Ectodermal cell (in vitro differentiated cells): ENCODE data around the gene HRH1.
"Not testable (repeated sequence)": the region's sequence is repeated elsewhere in the genome, so short reads cannot be mapped to it uniquely, and the experiment has no call there.

Source experiments
- H3K27ac ChIP-seq: 2 replicates; pipeline ENCODE4 v1.7.0; 2013; ENCODE audit warnings: mild to moderate bottlenecking, low read depth, low read length; ENCODE audit not compliant: insufficient read depth, poor library complexity, severe bottlenecking
- H3K27me3 ChIP-seq: 2 replicates; pipeline ENCODE4 v1.7.0; 2013; ENCODE audit warnings: mild to moderate bottlenecking, low read length; ENCODE audit not compliant: insufficient read depth, control insufficient read depth, poor library complexity, severe bottlenecking
- H3K36me3 ChIP-seq: one replicate; pipeline ENCODE4 v1.7.0; 2013; ENCODE audit warnings: low read length; ENCODE audit not compliant: control insufficient read depth, insufficient read depth
- H3K4me1 ChIP-seq: one replicate; pipeline ENCODE4 v1.7.0; 2013; ENCODE audit warnings: low read length; ENCODE audit not compliant: control insufficient read depth, insufficient read depth
- H3K4me3 ChIP-seq: 2 replicates; pipeline ENCODE4 v1.7.0; 2013; ENCODE audit warnings: low read depth, low read length, control low read depth; ENCODE audit not compliant: insufficient read depth
- H3K9me3 ChIP-seq: 2 replicates; pipeline ENCODE4 v1.7.0; 2013; ENCODE audit warnings: mild to moderate bottlenecking, low read length, moderate library complexity; ENCODE audit not compliant: control insufficient read depth
- WGBS, 2 experiments: methylation state at CpG; one replicate each; pipeline ENCODE4 v1.1.7; 2013; ENCODE audit warnings: missing lambda C conversion rate in 2 of 2; 5-methylcytosine and 5-hydroxymethylcytosine counted together

HRH1 gene

DNA sequence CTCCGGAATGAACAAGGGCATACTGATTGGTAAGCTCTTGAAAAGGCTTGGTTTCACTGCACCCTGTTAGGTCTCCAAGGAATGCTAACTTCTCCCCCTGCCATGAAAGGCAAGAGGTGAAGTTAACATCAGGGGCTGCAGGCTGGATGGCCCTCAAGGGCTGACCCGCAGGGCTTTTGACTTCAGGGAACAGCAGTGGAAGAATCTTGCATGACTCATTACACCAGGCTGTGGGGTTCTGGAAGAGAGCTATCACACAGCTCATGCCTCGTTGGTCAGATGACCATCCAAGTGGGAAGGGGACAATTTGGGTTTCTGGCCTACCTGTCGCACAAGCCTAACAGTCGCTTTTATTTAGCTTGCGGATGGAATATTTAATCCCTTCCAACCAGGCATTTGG lies 94.3 kb downstream of the HRH1 start:
- no peaks in the 10 kb centered on the region for H3K36me3 ChIP-seq
- 91 to 92% methylated on average over 6 of the region's 6 CpGs for WGBS, 2 experiments

DNA sequence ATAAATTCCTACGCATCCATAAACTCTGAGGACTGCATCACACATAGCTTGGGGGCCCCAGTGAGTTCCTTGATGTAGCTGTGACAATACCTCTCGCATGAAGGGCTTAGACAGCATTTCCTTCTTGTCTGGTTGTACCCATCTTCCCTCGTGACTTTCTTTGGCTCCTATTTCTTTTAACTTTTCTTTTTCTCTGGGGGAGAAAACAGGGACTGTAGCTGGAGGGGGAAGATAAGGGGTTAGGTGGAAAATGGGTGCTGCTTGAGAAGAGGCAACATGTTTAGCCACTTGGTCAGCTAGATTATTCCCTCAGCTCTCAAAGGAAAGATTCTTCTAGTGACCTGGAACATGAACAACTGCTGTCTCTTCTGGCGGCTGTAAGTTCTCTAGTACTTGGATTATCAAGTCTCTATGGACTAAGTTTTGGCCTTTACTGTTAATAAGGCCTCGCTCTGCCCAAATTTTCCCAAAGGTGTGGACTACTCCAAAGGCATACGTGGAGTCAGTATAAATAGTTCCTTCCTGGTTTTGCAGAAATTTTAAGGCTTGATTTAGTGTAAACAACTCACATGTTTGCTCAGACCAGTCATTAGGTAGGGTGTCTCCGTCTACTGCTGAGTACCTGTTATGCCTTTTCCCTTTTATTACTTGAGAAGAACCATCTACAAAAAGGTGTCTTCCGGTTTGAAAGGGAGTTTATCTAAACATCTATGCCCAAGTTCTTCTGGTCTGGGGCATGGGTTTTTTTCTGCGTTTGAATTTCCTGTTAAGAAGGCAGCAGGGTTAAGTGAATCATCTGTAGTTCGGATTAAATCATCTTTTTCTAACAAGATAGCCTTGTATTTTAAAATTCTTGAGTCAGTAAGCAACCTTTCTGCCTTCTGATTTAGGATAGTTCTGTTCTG lies 96.9 kb downstream of the HRH1 start:
- Histone ChIP-seq H3K4me3 (no peak overlapping the region), H3K27me3 (no peaks in the 10 kb centered on the region), H3K36me3 (no peaks in the 10 kb centered on the region), H3K27ac (no peak overlapping the region), H3K4me1 (no peaks in the 10 kb centered on the region), H3K9me3 (no peaks in the 10 kb centered on the region)
- 77 to 84% methylated on average over 10 of the region's 10 CpGs for WGBS, 2 experiments

More for the DNA sequence above, 94.3 kb downstream of the HRH1 start:
- Histone ChIP-seq H3K9me3 (no peaks in the 10 kb centered on the region), H3K4me3 (no peak overlapping the region), H3K27ac (no peak overlapping the region), H3K27me3 (no peaks in the 10 kb centered on the region), H3K4me1 (no peaks in the 10 kb centered on the region)

DNA sequence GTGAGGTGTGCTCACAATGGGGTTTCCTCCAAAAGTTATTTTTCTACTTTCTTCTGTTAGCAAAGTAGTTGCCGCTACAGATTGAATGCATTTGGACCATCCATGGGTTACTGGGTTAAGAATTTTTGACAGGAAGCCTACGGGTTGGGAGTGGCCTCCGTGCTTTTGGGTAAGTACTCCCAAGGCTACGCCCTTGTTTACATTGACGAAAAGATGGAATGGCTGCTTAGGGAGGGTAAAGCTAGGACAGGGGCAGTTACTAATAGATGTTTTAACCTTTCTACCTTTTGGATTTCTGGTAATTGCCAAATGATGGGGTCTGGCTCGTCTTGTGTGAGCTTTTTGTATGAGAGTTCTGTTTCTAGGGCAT lies 97.5 kb downstream of the HRH1 start:
- no peaks in the 10 kb centered on the region for H3K36me3 ChIP-seq
- H3K4me3 ChIP-seq, result no peak overlapping the region
- H3K9me3 ChIP-seq, result no peaks in the 10 kb centered on the region
- no peaks in the 10 kb centered on the region for H3K27me3 ChIP-seq
- WGBS, 2 experiments, result 88 to 93% methylated on average over 6 of the region's 6 CpGs
- no peak overlapping the region for H3K27ac ChIP-seq
- no peaks in the 10 kb centered on the region for H3K4me1 ChIP-seq

DNA sequence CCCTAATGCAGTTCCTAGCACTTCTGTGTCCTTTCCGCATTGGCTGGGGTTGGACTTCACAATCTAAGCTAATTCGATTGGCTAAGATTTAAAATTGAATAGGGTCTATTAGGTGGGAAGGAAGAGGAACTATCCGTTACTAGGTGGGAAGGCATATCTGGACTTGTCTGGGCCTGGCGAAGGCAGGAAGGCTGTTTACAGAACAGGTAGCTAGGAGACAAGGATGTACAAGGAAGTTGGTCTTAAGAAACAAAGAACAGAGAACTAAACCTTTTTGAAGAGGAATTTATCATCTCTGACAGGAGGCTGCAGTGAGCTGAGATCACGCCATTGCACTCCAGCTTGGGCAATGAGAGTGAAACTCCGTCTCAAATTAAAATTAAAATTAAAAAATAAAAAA lies 100.6 kb downstream of the HRH1 start:
- no peak overlapping the region for H3K4me3 ChIP-seq
- H3K9me3 ChIP-seq, result no peaks in the 10 kb centered on the region
- H3K36me3 ChIP-seq, result no peaks in the 10 kb centered on the region
- no peaks in the 10 kb centered on the region for H3K27me3 ChIP-seq
- H3K27ac ChIP-seq, result no peak overlapping the region
- no peaks in the 10 kb centered on the region for H3K4me1 ChIP-seq
- WGBS, 2 experiments, result 95 to 96% methylated on average over 5 to 6 of the region's 6 CpGs

DNA sequence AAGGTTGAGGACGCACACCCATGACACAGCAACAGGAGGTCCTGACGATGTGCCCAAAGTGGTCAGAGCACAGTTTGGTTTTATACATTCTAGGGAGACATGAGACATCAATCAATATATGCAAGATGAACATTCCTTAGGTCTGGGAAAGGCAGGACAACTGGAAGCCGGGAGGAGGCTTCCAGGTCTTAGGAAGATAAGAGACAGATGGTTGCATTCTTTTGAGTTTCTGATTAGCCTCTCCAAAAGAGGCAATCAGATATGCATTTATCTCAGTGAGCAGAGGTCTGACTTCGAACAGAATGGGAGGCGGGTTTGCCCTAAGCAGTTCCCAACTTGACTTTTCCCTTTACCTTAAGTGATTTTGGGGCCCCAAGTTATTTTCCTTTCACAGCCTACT lies 101.2 kb downstream of the HRH1 start:
- not testable (repeated sequence) for H3K27ac ChIP-seq, H3K36me3 ChIP-seq, H3K9me3 ChIP-seq, H3K4me1 ChIP-seq, H3K4me3 ChIP-seq, H3K27me3 ChIP-seq
- 90 to 91% methylated on average over 5 of the region's 5 CpGs for WGBS, 2 experiments

DNA sequence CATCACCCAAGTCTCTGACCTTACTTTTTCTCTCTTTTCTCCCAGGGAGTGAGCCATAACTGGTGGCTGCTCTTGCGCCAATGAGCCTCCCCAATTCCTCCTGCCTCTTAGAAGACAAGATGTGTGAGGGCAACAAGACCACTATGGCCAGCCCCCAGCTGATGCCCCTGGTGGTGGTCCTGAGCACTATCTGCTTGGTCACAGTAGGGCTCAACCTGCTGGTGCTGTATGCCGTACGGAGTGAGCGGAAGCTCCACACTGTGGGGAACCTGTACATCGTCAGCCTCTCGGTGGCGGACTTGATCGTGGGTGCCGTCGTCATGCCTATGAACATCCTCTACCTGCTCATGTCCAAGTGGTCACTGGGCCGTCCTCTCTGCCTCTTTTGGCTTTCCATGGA lies 104.7 kb downstream of the HRH1 start:
- Histone ChIP-seq H3K4me3 (no peak overlapping the region), H3K4me1 (no peaks in the 10 kb centered on the region), H3K27ac (no peak overlapping the region), H3K27me3 (peaks cover 2% of the 10 kb centered on the region), H3K9me3 (no peaks in the 10 kb centered on the region), H3K36me3 (no peaks in the 10 kb centered on the region)
- WGBS, 2 experiments, result 93% methylated on average over 11 of the region's 11 CpGs

DNA sequence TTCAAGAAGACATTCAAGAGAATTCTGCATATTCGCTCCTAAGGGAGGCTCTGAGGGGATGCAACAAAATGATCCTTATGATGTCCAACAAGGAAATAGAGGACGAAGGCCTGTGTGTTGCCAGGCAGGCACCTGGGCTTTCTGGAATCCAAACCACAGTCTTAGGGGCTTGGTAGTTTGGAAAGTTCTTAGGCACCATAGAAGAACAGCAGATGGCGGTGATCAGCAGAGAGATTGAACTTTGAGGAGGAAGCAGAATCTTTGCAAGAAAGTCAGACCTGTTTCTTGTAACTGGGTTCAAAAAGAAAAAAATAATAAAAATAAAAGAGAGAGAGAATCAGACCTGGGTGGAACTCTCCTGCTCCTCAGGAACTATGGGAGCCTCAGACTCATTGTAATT lies 106.2 kb downstream of the HRH1 start:
- peaks cover 13% of the 10 kb centered on the region for H3K27me3 ChIP-seq
- H3K9me3 ChIP-seq, result no peaks in the 10 kb centered on the region
- H3K27ac ChIP-seq, result no peak overlapping the region
- no peaks in the 10 kb centered on the region for H3K36me3 ChIP-seq
- no peak overlapping the region for H3K4me3 ChIP-seq
- H3K4me1 ChIP-seq, result no peaks in the 10 kb centered on the region
- WGBS, 2 experiments, result 91 to 92% methylated on average over 3 of the region's 3 CpGs

DNA sequence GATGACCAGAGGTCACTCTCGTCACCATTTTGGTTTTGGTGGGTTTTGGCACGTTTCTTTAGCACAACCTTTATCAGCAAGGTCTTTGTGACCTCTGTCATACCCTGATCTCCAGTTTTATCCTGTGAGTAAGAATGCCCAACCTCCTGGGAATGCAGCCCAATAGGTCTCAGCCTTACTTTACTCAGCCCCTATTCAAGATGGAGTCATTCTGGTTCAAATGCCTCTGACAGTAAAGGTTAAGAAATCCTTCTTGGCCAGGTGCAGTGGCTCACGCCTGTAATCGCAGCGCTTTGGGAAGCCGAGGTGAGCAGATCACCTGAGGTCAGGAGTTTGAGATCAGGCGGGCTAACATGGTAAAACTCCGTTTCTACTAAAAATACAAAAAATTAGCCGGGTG lies 114.7 kb downstream of the HRH1 start:
- Histone ChIP-seq H3K4me1 (peaks cover 5% of the 10 kb centered on the region), H3K27me3 (peaks cover 10% of the 10 kb centered on the region), H3K4me3 (no peak overlapping the region), H3K9me3 (no peaks in the 10 kb centered on the region), H3K36me3 (no peaks in the 10 kb centered on the region), H3K27ac (no peak overlapping the region)
- WGBS, 2 experiments, result 87 to 89% methylated on average over 9 of the region's 9 CpGs

DNA sequence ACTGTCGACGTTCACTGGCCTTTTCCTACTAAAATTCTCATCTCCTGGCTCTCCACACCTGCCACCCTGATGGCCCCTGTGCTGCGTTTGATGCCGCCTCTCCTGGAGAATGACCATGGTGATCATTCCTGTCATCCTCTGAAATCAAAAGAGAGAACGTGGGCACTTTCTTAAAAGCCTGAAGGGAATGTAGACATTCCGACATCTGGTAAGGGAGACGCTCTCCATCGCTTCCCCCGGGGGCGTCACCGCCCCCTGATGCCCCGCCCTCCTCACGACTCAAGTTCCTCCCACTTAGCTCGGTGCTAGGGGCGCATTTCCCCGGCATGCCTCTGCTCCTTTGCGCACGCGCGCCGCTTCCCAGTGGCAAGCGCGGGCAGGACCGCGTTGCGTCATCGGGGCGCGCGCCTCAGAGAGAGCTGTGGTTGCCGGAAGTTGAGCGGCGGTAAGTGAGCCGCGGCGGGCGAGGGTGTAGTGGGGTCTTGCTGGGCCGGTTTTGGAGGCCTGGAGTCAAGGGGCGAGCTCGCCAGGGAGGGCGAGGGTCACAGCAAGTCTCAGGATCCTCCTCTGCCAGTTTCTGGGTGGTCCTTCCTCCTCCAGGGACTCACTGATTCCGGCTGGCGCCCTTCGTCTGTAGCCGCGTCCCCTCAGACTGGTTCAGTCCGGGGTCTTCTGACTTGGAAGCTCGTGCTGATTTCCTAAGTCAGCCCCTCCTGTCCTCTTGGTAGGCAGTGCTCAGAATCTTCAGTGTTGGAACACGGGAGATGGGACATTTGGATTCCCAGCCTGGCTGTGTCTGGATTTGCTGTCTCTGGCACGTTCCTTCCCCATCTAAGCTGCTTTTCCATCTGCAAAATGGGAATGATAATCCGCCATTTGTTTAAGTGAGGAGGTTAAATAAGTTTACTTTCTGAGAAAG lies 118.0 kb downstream of the HRH1 start, which contains the start of gene ATG7:
TSS of gene ATG7 (plus strand) at position 412 of the 919 bp plus-strand sequence. CDS start 26,299 bp downstream, outside the sequence.
- WGBS, 2 experiments, result 5 to 6% methylated on average over 51 of the region's 51 CpGs
- Histone ChIP-seq H3K27ac (no peak within 1 kb of the TSS), H3K9me3 (no peaks in the 10 kb centered on the region), H3K4me1 (peaks cover 5% of the 10 kb centered on the region), H3K27me3 (no peaks in the 10 kb centered on the region), H3K36me3 (no peaks in the 10 kb centered on the region), H3K4me3 (peak within 1 kb of the TSS; percentile 98)
